Measurements from ENCODE around the gene TBC1D25. TPM values are rescaled to one million over a fixed set of nuclear protein-coding genes. Genes with fewer than 3 reads are reported as not detected.

TBC1D25 gene
- total RNA-seq, 1 donor from 2014 or later = 16.4 TPM

DNA sequence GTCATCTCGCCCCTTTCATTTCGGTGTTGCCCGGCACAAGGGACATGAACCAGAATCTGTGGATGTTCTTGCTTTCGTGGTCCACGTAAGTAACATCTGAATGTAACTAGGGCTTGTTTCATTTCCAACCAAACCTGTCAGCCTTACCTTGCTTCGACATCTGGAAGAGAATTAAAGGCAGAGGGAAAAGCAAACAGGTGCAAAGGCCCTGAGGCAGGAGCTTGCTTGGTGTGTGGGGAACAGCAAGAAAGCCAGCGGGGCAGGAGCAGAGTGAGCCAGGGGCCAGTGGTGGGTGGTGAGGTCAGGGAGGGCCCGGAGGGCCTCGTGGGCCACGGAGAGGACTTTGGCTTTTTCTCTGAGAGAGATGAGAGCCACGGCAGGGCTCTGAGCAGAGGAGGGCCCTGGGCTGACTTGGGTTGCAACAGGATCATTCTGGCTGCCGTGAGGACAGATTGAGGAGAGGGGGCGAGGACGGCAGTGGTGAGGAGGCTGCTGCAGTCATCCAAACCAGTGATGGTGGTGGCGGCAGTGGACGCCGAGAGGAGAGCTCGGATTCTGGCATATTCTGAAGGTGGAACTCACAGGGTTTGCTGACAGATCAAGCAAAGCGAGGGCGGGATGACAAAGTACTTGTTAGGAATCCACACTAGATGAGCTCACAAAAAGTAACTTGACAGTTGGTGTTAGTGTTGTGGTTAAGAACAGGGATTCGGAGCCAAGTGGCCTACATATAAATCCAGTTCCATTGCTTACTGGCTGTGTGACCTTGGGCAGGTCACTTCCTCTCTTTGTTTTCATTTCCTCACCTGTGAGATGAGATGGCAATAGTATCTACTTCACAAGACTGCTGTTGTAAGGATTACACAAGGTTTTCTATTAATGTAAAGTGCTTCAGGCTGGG lies 50.9 kb downstream of the TBC1D25 start:
- peak overlapping the region; percentile 23 for H3K27ac Mint-ChIP-seq (ENCODE audit: unreplicated experiment)
- no peak for TF ChIP-seq CTCF (IDR thresholded peaks at IDR 0.05)
- peaks cover 6% of the 10 kb centered on the region for H3K4me1 Mint-ChIP-seq (ENCODE audit: unreplicated experiment)
- H3K27me3 Mint-ChIP-seq (ENCODE audit: unreplicated experiment) = no peaks in the 10 kb centered on the region
- peaks cover 7% of the 10 kb centered on the region for H3K9me3 Mint-ChIP-seq (ENCODE audit: unreplicated experiment)
- no peaks in the 10 kb centered on the region for H3K36me3 Mint-ChIP-seq (ENCODE audit: unreplicated experiment)
- no peak overlapping the region for H3K4me3 Mint-ChIP-seq (ENCODE audit: unreplicated experiment)
- no peak for DNase-seq (ENCODE audit: extremely low spot score, unreplicated experiment)

DNA sequence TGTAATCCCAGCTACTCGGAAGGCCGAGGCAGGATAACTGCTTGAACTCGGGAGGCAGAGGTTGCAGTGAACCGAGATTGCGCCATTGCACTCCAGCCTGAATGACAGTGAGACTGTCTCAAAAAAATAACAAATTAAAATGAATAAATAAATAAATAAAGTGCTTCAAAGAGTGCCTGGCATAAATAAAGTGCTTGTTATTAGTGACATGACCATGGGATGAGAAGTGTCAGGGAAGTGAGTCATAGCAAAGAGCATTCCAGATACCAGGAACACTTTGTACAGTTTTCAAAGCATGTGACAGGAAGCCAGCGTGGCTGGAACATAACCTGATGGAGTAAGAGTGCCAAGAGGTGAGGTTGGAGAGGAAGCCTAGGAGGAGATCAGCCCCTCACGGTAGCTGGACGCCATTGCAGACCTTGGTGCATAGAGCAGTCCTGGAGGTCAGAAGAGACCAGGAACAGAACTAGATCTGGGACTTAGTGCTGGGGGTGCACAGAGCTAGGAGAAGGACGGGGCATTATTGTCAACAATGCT lies 51.8 kb downstream of the TBC1D25 start:
- peaks cover 6% of the 10 kb centered on the region for H3K4me1 Mint-ChIP-seq (ENCODE audit: unreplicated experiment)
- DNase-seq (ENCODE audit: extremely low spot score, unreplicated experiment) = no peak
- peak overlapping the region; percentile 42 for H3K27ac Mint-ChIP-seq (ENCODE audit: unreplicated experiment)
- H3K4me3 Mint-ChIP-seq (ENCODE audit: unreplicated experiment) = no peak overlapping the region
- TF ChIP-seq CTCF (IDR thresholded peaks at IDR 0.05) = no peak
- no peaks in the 10 kb centered on the region for H3K27me3 Mint-ChIP-seq (ENCODE audit: unreplicated experiment)
- no peaks in the 10 kb centered on the region for H3K36me3 Mint-ChIP-seq (ENCODE audit: unreplicated experiment)
- H3K9me3 Mint-ChIP-seq (ENCODE audit: unreplicated experiment) = peaks cover 7% of the 10 kb centered on the region

DNA sequence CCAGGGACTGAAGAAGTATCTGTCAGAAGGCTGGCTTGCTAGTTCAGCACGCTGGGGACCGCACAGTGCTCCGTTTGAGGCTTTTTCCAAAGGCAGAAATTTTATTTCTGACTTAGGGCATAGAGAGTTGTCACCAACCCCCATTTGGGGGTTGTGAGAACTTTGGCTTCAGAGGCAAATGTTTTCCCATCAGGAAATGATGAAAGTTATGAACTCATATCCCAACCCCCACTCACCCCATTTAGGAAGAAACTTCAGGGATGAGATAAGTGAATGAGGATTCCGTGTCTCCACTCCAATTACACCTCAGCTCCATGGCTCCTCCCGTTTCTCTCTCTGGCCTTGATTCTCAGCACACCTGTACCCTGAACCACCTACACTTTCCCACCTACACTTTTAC lies 53.5 kb downstream of the TBC1D25 start:
- no peak for DNase-seq (ENCODE audit: extremely low spot score, unreplicated experiment)
- Mint-ChIP-seq H3K36me3 (ENCODE audit: unreplicated experiment) (no peaks in the 10 kb centered on the region), H3K27ac (ENCODE audit: unreplicated experiment) (no peak overlapping the region), H3K9me3 (ENCODE audit: unreplicated experiment) (peaks cover 10% of the 10 kb centered on the region), H3K4me3 (ENCODE audit: unreplicated experiment) (no peak overlapping the region), H3K27me3 (ENCODE audit: unreplicated experiment) (no peaks in the 10 kb centered on the region), H3K4me1 (ENCODE audit: unreplicated experiment) (peaks cover 10% of the 10 kb centered on the region)
- TF ChIP-seq CTCF (IDR thresholded peaks at IDR 0.05) = no peak

- peaks cover 8% of the 10 kb centered on the region for H3K4me1 Mint-ChIP-seq (ENCODE audit: unreplicated experiment)
- TF ChIP-seq CTCF (IDR thresholded peaks at IDR 0.05) = no peak
- H3K27ac Mint-ChIP-seq (ENCODE audit: unreplicated experiment) = no peak overlapping the region
- no peaks in the 10 kb centered on the region for H3K27me3 Mint-ChIP-seq (ENCODE audit: unreplicated experiment)
- peaks cover 6% of the 10 kb centered on the region for H3K9me3 Mint-ChIP-seq (ENCODE audit: unreplicated experiment)
- H3K4me3 Mint-ChIP-seq (ENCODE audit: unreplicated experiment) = no peak overlapping the region
- no peak for DNase-seq (ENCODE audit: extremely low spot score, unreplicated experiment)
- peaks cover under 1% of the 10 kb centered on the region for H3K36me3 Mint-ChIP-seq (ENCODE audit: unreplicated experiment)
Observed at GRCh38 chrX:48595929-48596328, 56.4 kb downstream of the TBC1D25 start.
